Activated CD4-positive, alpha-beta T cell treated with anti-CD3 and anti-CD28 coated beads, Interleukin-2, amount 50 U/mL, for 48 hours (primary cell): Measurements from ENCODE around the gene TMEM45B.
A peak's percentile ranks its signal among the peaks of the same experiment; 100 is the strongest.
"Not testable (repeated sequence)": the region's sequence is repeated elsewhere in the genome, so short reads cannot be mapped to it uniquely, and the experiment has no call there.

Experiments used
- DNase-seq, 2 experiments: peaks; one replicate each; pipeline ENCODE4 v3.0.0-alpha.2; 2020

The TMEM45B gene

GRCh38 chr11:129815596-129816461, at the start of gene TMEM45B:
TMEM45B (plus strand) TSS chr11:129815848; CDS start chr11:129852483, 36,635 bp downstream.
- DNase-seq: peak; percentile 53

- DNase-seq: peak; percentile 20 to 33
Measured at GRCh38 chr11:129766898-129767604, 48.6 kb upstream of the TMEM45B start.

- no peak for DNase-seq
Measured at GRCh38 chr11:129767827-129768226, 47.8 kb upstream of the TMEM45B start.

GRCh38 chr11:129768356-129768755, 47.3 kb upstream of the TMEM45B start:
- no peak for DNase-seq

- no peak for DNase-seq
Measured at GRCh38 chr11:129769059-129769458, 46.6 kb upstream of the TMEM45B start.

GRCh38 chr11:129770993-129771392, 44.7 kb upstream of the TMEM45B start:
- no peak for DNase-seq

- DNase-seq: not testable (repeated sequence)
Measured at GRCh38 chr11:129771456-129771855, 44.2 kb upstream of the TMEM45B start.

- DNase-seq: no peak
Measured at GRCh38 chr11:129778877-129779276, 36.8 kb upstream of the TMEM45B start.

- DNase-seq: no peak
Measured at GRCh38 chr11:129779342-129779741, 36.3 kb upstream of the TMEM45B start.

GRCh38 chr11:129785383-129786111, 30.1 kb upstream of the TMEM45B start:
- peak in 1 of 2 experiments; percentile 14 for DNase-seq

- DNase-seq: not testable (repeated sequence)
Measured at GRCh38 chr11:129786112-129786416, 29.6 kb upstream of the TMEM45B start.

GRCh38 chr11:129787532-129788155, 28.0 kb upstream of the TMEM45B start:
- no peak for DNase-seq

GRCh38 chr11:129788278-129788677, 27.4 kb upstream of the TMEM45B start:
- no peak for DNase-seq

GRCh38 chr11:129790106-129790505, 25.5 kb upstream of the TMEM45B start:
- DNase-seq: no peak

- DNase-seq: no peak
Measured at GRCh38 chr11:129791515-129791914, 24.1 kb upstream of the TMEM45B start.

GRCh38 chr11:129792663-129793062, 23.0 kb upstream of the TMEM45B start:
- DNase-seq: no peak

GRCh38 chr11:129795089-129795488, 20.6 kb upstream of the TMEM45B start:
- DNase-seq: no peak

GRCh38 chr11:129798212-129798611, 17.4 kb upstream of the TMEM45B start:
- no peak for DNase-seq

- not testable (repeated sequence) for DNase-seq
Measured at GRCh38 chr11:129800162-129800561, 15.5 kb upstream of the TMEM45B start.

GRCh38 chr11:129800655-129801054, 15.0 kb upstream of the TMEM45B start:
- DNase-seq: no peak

- DNase-seq: no peak
Measured at GRCh38 chr11:129803533-129803932, 12.1 kb upstream of the TMEM45B start.

GRCh38 chr11:129804012-129804411, 11.6 kb upstream of the TMEM45B start:
- no peak for DNase-seq

- not testable (repeated sequence) for DNase-seq
Measured at GRCh38 chr11:129808241-129808640, 7.4 kb upstream of the TMEM45B start.
